MM.1S (cell line): ENCODE measurements around the gene NTSR1.

Experiments used
- DNase-seq: peaks from one replicate; pipeline ENCODE4 v3.0.0-alpha.2; 2015
- H2AFZ ChIP-seq: fragments of 300-600 bp; sonication (generic); 2 replicates; pipeline ENCODE4 v1.6.0; 2016; ENCODE audit warnings: antibody characterized with exemption, low read length
- H3F3A ChIP-seq: fragments of 300-600 bp; sonication (generic); 2 replicates; pipeline ENCODE4 v1.6.1; 2016; ENCODE audit warnings: mild to moderate bottlenecking, antibody characterized with exemption, low read length, moderate library complexity, mixed read lengths; ENCODE audit not compliant: insufficient read depth
- H3K27ac ChIP-seq: fragments of 300-600 bp; sonication (generic); 2 replicates; pipeline ENCODE4 v1.5.1; 2016; ENCODE audit warnings: mild to moderate bottlenecking, low read length
- H3K27me3 ChIP-seq: fragments of 300-600 bp; sonication (generic); replicated peaks from 2 replicates; pipeline ENCODE4 v1.6.0; 2016; ENCODE audit warnings: low read length; ENCODE audit not compliant: insufficient read depth
- H3K36me3 ChIP-seq: fragments of 300-600 bp; sonication (generic); replicated peaks from 2 replicates; pipeline ENCODE4 v1.6.1; 2016; ENCODE audit warnings: mild to moderate bottlenecking, low read length, mixed read lengths; ENCODE audit not compliant: insufficient read depth
- H3K4me1 ChIP-seq: fragments of 300-600 bp; sonication (generic); 2 replicates; pipeline ENCODE4 v1.6.1; 2016; ENCODE audit warnings: low read length, mixed read lengths
- H3K4me2 ChIP-seq: fragments of 300-600 bp; sonication (generic); 2 replicates; pipeline ENCODE4 v1.6.0; 2016; ENCODE audit warnings: low read depth, low read length
- H3K4me3 ChIP-seq: fragments of 300-600 bp; sonication (generic); 2 replicates; pipeline ENCODE4 v1.5.1; 2016; ENCODE audit warnings: low read length, mixed read lengths
- H3K79me2 ChIP-seq: fragments of 300-600 bp; sonication (generic); 2 replicates; pipeline ENCODE4 v1.6.1; 2016; ENCODE audit warnings: mixed run types, low read length, mixed read lengths
- H3K9ac ChIP-seq: fragments of 300-600 bp; sonication (generic); 2 replicates; pipeline ENCODE4 v1.6.1; 2016; ENCODE audit warnings: low read length, mixed read lengths
- H3K9me2 ChIP-seq: fragments of 300-600 bp; sonication (generic); replicated peaks from 2 replicates; pipeline ENCODE4 v1.6.1; 2016; ENCODE audit warnings: mild to moderate bottlenecking, low read length, mixed read lengths; ENCODE audit not compliant: insufficient read depth
- H3K9me3 ChIP-seq: fragments of 300-600 bp; sonication (generic); replicated peaks from 2 replicates; pipeline ENCODE4 v1.6.1; 2016; ENCODE audit warnings: mild to moderate bottlenecking, low read length, mixed read lengths; ENCODE audit not compliant: insufficient read depth
- H4K20me1 ChIP-seq: fragments of 300-600 bp; sonication (generic); 2 replicates; pipeline ENCODE4 v1.6.1; 2016; ENCODE audit warnings: mild to moderate bottlenecking, low read length, moderate library complexity, mixed read lengths; ENCODE audit not compliant: insufficient read depth
- EZH2 ChIP-seq: fragments of 300-600 bp; sonication (generic); optimal IDR thresholded peaks from 2 replicates; pipeline ENCODE3; 2017; ENCODE audit warnings: low read depth, mild to moderate bottlenecking, antibody characterized with exemption, low read length, mixed read lengths
- EZH2phosphoT487 ChIP-seq: fragments of 300-600 bp; sonication (generic); IDR thresholded peaks from 2 replicates; pipeline ENCODE4 v1.6.1; 2018; ENCODE audit warnings: antibody characterized with exemption, low read length
- TF ChIP-seq, protein P1 (sequence below): fragments of 300-600 bp; sonication (generic); IDR thresholded peaks from 2 replicates; pipeline ENCODE4 v1.5.1; 2016; ENCODE audit warnings: antibody characterized with exemption, low read length, mixed read lengths

Gene NTSR1

GRCh38 chr20:62697468-62697912 lies 11.1 kb upstream of the NTSR1 start:
- H3K27ac ChIP-seq: no peak overlapping the region
- no peaks in the 10 kb centered on the region for H3K9me2 ChIP-seq
- no peaks in the 10 kb centered on the region for H3K36me3 ChIP-seq
- no peak overlapping the region for H3K4me2 ChIP-seq
- no peak overlapping the region for H2AFZ ChIP-seq
- no peaks in the 10 kb centered on the region for H3F3A ChIP-seq
- no peaks in the 10 kb centered on the region for H3K4me1 ChIP-seq
- no peak overlapping the region for H3K4me3 ChIP-seq
- H3K27me3 ChIP-seq: peaks cover 96% of the 10 kb centered on the region
- H3K9ac ChIP-seq: no peak overlapping the region
- H4K20me1 ChIP-seq: no peaks in the 10 kb centered on the region
- no peaks in the 10 kb centered on the region for H3K79me2 ChIP-seq
- no peak for DNase-seq
- no peak for TF ChIP-seq EZH2
- TF ChIP-seq, protein P1, sequence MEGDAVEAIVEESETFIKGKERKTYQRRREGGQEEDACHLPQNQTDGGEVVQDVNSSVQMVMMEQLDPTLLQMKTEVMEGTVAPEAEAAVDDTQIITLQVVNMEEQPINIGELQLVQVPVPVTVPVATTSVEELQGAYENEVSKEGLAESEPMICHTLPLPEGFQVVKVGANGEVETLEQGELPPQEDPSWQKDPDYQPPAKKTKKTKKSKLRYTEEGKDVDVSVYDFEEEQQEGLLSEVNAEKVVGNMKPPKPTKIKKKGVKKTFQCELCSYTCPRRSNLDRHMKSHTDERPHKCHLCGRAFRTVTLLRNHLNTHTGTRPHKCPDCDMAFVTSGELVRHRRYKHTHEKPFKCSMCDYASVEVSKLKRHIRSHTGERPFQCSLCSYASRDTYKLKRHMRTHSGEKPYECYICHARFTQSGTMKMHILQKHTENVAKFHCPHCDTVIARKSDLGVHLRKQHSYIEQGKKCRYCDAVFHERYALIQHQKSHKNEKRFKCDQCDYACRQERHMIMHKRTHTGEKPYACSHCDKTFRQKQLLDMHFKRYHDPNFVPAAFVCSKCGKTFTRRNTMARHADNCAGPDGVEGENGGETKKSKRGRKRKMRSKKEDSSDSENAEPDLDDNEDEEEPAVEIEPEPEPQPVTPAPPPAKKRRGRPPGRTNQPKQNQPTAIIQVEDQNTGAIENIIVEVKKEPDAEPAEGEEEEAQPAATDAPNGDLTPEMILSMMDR: no peak
- TF ChIP-seq EZH2phosphoT487: no peak
- H3K9me3 ChIP-seq: no peaks in the 10 kb centered on the region

GRCh38 chr20:62698231-62698630 lies 10.4 kb upstream of the NTSR1 start:
- Histone ChIP-seq H3K4me2 (no peak overlapping the region), H3K27ac (no peak overlapping the region), H3K9me2 (no peaks in the 10 kb centered on the region), H3K36me3 (no peaks in the 10 kb centered on the region), H3K4me1 (no peaks in the 10 kb centered on the region), H4K20me1 (no peaks in the 10 kb centered on the region), H3K9me3 (no peaks in the 10 kb centered on the region), H3K9ac (no peak overlapping the region), H3K27me3 (peaks cover 96% of the 10 kb centered on the region), H3F3A (no peaks in the 10 kb centered on the region), H2AFZ (no peak overlapping the region), H3K4me3 (no peak overlapping the region), H3K79me2 (no peaks in the 10 kb centered on the region)
- TF ChIP-seq EZH2phosphoT487: no peak
- no peak for DNase-seq

GRCh38 chr20:62699296-62699695 lies 9.3 kb upstream of the NTSR1 start:
- Histone ChIP-seq H4K20me1 (no peaks in the 10 kb centered on the region), H3K9ac (no peak overlapping the region), H3K9me2 (no peaks in the 10 kb centered on the region), H3K4me2 (no peak overlapping the region), H3K4me1 (no peaks in the 10 kb centered on the region), H3K4me3 (no peak overlapping the region), H3K27me3 (peaks cover 96% of the 10 kb centered on the region), H3F3A (no peaks in the 10 kb centered on the region), H3K36me3 (no peaks in the 10 kb centered on the region), H2AFZ (no peak overlapping the region), H3K27ac (no peak overlapping the region), H3K79me2 (no peaks in the 10 kb centered on the region), H3K9me3 (no peaks in the 10 kb centered on the region)
- TF ChIP-seq EZH2: no peak
- TF ChIP-seq EZH2phosphoT487: no peak
- TF ChIP-seq, protein P1: no peak
- no peak for DNase-seq

DNA sequence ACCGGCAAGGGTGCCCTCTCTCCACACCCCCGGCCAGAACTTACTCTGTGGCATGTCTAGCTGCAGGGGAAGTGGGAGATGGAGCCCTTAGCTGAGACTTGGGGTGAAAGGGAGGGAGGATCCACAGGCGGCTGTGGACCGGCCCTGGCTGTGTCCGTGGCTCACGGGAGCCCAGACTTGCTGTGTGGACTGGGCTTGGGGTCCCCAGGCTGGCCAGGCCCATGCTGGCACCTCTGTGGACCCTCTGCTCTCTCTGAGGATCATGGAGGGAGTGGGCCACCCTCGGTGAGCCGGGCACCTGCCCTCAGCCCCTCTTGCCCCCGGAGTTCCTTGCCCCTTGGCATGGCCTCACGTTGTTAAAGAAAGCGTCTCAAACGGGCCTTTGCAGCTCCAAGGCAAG lies 8.9 kb upstream of the NTSR1 start:
- Histone ChIP-seq H3K79me2 (no peaks in the 10 kb centered on the region), H3K9me2 (no peaks in the 10 kb centered on the region), H2AFZ (no peak overlapping the region), H3K36me3 (no peaks in the 10 kb centered on the region), H3K9me3 (no peaks in the 10 kb centered on the region), H3K9ac (no peak overlapping the region), H3K4me1 (no peaks in the 10 kb centered on the region), H3K4me3 (no peak overlapping the region), H4K20me1 (no peaks in the 10 kb centered on the region), H3K4me2 (no peak overlapping the region), H3F3A (no peaks in the 10 kb centered on the region), H3K27me3 (peaks cover 96% of the 10 kb centered on the region), H3K27ac (no peak overlapping the region)
- no peak for DNase-seq
- TF ChIP-seq EZH2phosphoT487 (no peak), EZH2 (no peak)
- TF ChIP-seq, protein P1: no peak
